Fibroblast of villous mesenchyme (primary cell): ENCODE measurements around the gene FMN1. TPM values are rescaled to one million over a fixed set of nuclear protein-coding genes. Genes with fewer than 3 reads are reported as not detected.

Source experiments
- DNase-seq: peaks from one replicate; pipeline ENCODE4 v3.0.0-alpha.2; 2010; ENCODE audit warnings: low read depth
- H3K4me3 ChIP-seq: 2 replicates; pipeline ENCODE4 v1.5.1; 2011; ENCODE audit warnings: low read depth, mild to moderate bottlenecking, low read length
- CTCF ChIP-seq: IDR thresholded peaks from 2 replicates; pipeline ENCODE4 v1.5.1; 2012; ENCODE audit warnings: low read depth, mild to moderate bottlenecking, low read length; ENCODE audit not compliant: insufficient read depth
- total RNA-seq: library from RNA; depleted of rRNA; stranded (reverse); fragments of >200 nt; gene quantifications from 2 replicates; pipeline ENCODE4 v1.2.3, GENCODE V29; 2012

Gene FMN1
- 4.5 and 8.6 TPM in 2 replicates for total RNA-seq

DNA sequence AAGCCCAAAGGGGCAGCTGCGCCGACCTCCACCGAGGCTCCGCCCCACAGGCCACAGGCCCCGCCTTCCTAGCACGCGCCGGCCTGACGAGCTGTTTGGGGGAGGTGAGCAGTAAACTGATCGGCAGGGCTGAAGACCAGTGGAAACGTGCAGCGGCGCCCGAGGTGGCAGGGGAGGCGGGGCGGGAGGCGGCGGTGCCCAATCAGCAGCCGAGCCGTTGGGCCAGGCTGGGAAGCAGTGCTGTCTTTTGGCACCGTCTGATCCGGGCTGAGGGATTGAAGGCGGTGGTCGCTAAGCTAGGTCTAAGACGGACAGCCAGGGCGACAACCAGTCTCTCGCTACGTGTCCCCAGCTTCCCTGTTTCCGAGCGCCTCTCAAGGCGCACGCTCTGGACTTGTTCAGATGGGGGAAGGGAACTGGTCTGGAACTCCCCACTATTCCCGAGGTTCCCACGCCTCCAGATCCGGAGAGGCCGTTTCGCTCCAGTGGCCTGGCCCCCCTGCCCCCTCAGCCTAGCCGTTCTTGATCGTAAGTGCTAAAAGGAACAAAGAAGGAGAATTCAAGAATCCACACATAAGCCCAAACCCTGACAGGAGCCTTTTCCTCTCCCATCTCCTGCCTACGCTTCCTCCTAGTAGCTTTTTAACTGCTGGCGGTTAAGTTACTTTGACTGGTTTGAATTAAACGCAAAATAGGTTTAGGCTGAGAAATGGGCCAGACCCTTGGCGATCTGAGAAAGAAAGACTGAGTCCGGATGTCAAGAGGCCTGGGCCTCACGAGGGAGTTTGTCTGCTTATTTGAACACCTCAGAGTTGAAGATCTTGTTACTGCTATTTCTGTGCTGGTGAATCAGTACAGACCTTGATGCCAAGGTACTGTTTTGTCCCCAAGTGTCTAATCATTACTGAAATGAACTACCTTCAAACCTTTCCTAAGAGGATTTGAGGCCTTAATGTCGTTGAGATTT is at the start of gene FMN1:
Gene FMN1 (minus strand): TSS at position 11 of the 967 bp plus-strand sequence. CDS start 39,800 bp downstream, outside the sequence.
- H3K4me3 ChIP-seq = peak within 1 kb of the TSS; percentile 65
- TF ChIP-seq CTCF = no peak
- peak; percentile 88 for DNase-seq

GRCh38 chr15:33243869-33244268 is 49.4 kb upstream of the FMN1 start:
- no peak for TF ChIP-seq CTCF
- H3K4me3 ChIP-seq = no peak overlapping the region
- DNase-seq = peak; percentile 53

- DNase-seq = no peak
- no peak overlapping the region for H3K4me3 ChIP-seq
- no peak for TF ChIP-seq CTCF
Observed at GRCh38 chr15:33243393-33243792, 48.9 kb upstream of the FMN1 start.

DNA sequence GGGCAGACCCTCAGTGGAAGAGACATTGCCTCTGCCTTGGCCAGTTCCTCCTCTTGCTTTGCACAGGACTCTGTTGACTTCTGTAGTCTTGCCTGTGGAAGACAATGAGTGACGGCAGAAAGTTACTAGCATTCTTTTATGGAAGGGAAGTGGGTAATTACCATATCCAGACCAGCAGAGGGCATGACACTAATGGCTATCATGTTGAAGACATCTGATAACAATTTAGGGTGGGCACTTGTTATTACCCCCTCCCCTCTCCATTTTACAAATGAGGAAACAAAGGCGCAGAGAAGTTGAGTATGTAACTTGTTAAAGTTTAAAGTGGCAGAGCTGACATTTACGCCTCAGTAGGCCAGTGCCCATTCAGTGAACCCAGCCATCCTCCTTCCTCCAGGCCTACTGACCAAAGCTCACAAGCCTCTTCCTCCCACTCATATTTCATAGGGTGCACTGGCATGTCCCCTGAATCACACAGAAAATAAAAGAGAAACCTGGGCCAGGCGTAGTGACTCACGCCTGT is 48.2 kb upstream of the FMN1 start:
- no peak for DNase-seq
- TF ChIP-seq CTCF = peak; percentile 31
- H3K4me3 ChIP-seq = no peak overlapping the region

DNA sequence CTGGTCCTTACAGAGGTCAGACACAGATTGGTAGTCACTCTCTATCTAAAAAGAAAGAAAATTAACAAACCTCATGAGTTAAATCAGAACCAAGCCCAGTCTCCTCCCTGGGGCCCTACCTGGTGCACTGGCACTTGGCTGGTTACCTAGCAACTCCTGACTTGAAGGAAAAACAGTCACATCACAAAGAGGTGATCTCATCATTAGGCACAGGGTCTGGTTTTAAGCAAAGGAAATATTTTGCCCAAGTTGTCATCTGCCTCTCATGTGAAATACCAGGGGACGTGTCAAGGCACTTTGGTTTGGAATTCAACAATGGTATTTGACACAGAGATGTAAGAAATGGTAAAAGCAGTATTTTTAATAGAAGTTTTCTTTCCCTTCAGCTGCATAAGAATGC is 47.7 kb upstream of the FMN1 start:
- no peak for DNase-seq
- no peak for TF ChIP-seq CTCF
- no peak overlapping the region for H3K4me3 ChIP-seq

- DNase-seq = no peak
- H3K4me3 ChIP-seq = no peak overlapping the region
- TF ChIP-seq CTCF = no peak
Observed at GRCh38 chr15:33236841-33237509, 42.5 kb upstream of the FMN1 start.
